ENCODE data around the gene MTMR11.
"Not testable (repeated sequence)": the region's sequence is repeated elsewhere in the genome, so short reads cannot be mapped to it uniquely, and the experiment has no call there.

Gene MTMR11

GRCh38 chr1:149896575-149896974 is 40.1 kb downstream of the MTMR11 start:
- DNase-seq (ENCODE audit: low read depth): no peak

DNA sequence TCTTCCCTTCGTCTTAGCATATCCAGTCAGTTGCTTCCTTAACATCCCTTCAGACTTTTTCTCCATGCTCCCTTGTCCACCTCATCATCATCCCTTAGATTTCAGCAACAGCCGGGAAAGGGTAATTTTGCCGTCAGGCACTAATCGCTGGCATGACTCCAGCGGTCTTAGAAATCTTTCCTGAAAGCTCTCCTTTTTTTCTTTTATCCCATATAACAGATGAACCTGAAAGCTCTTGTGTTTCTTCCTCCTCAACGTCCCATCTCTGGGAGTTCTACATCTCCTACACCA is 47.7 kb downstream of the MTMR11 start:
- DNase-seq (ENCODE audit: low read depth): no peak

- DNase-seq (ENCODE audit: low read depth): peak; percentile 54
Measured at GRCh38 chr1:149888247-149888998, 48.3 kb downstream of the MTMR11 start.

GRCh38 chr1:149887456-149888246 is 49.0 kb downstream of the MTMR11 start:
- peak; percentile 77 for DNase-seq (ENCODE audit: low read depth)

- not testable (repeated sequence) for DNase-seq (ENCODE audit: low read depth)
Measured at GRCh38 chr1:149887196-149887455, 49.6 kb downstream of the MTMR11 start.

DNA sequence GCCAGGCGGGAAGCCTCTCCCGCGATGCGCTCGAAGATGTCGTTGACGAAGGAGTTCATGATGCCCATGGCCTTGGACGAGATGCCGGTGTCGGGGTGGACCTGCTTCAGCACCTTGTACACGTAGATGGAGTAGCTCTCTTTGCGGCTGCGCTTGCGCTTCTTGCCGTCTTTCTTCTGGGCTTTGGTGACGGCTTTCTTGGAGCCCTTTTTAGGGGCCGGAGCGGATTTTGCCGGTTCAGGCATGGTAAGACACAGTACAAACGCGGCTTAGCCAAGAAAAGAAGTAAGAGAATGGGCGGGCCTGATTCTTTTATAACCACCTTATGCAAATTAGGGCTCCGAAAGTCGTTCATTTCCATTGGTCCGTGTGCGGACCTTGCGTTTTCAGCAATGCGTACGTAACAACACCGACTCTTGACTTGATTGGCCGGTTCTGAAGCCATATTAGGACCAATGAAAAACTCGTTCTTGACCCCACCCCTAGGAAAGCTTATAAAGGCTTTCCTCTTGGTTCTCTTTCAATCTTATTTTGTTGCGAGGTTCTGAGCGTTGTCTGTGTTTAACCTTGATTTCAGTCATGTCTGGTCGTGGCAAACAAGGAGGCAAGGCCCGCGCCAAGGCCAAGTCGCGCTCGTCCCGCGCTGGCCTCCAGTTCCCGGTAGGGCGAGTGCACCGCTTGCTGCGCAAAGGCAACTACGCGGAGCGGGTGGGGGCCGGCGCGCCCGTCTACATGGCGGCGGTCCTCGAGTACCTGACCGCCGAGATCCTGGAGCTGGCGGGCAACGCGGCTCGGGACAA is 50.1 kb downstream of the MTMR11 start:
- peak; percentile 82 for DNase-seq (ENCODE audit: low read depth)

DNA sequence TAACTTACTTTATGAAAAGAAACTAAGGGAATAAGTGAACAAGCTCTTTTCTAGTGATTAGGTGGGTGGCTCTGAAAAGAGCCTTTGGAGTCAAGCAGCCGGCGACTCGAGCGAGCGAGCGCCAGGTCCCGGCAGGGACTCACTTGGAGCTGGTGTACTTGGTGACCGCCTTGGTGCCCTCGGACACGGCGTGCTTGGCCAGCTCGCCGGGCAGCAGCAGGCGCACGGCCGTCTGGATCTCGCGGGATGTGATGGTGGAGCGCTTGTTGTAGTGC is 50.6 kb downstream of the MTMR11 start:
- not testable (repeated sequence) for DNase-seq (ENCODE audit: low read depth)

DNA sequence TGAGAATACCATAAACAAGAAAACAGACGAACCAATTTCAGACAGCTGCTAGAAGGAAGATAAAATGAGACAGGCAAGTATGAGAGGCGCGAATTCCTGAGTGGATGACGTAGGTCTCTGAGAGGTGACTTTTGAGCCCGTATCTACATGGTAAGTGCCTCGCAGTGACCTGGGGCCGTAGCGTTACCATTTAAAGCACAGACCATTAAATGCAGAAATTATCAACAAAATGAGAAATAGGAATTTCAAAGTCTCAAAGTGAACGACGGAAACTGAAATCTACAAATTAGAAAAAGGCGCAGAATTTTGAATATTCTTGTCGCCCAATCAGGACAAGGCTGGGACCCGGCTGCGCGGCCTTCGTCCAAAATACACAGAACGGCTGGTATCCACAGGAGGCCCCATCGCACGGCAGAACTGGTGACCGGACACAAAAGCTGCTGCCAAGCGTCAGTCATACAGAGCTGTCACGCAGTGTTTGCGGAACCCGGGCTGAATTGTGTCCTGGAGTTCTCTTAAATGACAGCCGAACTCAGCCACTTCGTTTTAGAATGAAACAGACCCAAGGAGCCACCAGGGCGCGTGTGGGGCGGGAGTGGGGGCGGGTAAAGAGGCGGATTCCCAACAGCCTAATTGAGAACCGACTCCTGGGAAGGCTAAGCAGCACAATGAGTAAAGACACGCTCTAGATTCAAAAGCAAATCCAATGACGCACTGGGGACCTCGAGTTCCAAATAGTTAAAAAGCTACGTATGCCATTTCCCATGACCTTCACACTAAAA is 51.1 kb downstream of the MTMR11 start:
- peak; percentile 35 for DNase-seq (ENCODE audit: low read depth)

DNA sequence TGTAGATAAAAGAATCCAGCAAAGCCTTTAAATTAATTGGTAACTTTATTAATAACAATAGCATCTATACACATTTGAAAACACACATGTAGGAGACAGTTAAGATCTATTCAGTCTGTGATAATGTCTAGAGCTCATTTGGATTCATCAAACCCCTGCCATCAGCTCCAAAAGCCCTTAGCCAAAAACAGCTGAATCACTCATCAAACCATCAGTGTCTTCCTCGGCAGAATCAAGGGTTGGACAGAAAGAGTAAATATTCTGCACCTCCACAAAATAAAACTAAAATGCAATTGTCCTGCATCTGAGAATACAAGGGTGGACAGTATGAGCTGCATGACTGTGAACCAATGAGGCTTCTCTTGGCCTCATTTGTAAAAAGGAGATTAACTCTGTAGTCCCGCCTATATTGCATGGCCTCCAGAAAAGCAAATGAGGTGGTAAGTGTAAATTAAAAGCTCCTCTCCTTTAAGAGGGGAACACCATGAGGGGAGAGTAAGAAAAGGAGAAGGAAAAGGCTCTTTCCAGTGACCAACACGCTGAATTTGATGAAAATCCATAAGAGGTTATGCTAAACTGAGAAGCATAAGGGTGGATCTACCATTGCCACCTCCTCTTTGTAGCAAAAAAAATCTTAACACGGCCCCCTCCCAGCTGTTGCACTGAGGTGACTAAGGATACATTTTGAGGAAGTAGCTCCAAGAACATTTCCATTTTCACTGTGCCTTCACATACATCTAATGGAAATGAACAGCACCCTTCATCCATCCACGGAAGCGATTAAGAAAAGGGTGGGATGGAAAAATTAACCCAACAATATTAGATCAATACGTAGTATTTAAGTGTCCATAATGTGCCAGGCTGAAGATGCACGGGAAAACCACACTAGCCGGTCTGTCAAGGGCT is 52.0 kb downstream of the MTMR11 start:
- DNase-seq (ENCODE audit: low read depth): no peak

GRCh38 chr1:149883598-149884247 is 53.0 kb downstream of the MTMR11 start:
- DNase-seq (ENCODE audit: low read depth): no peak

- DNase-seq (ENCODE audit: low read depth): no peak
Measured at GRCh38 chr1:149881876-149882275, 54.8 kb downstream of the MTMR11 start.

- DNase-seq (ENCODE audit: low read depth): no peak
Measured at GRCh38 chr1:149879556-149879955, 57.1 kb downstream of the MTMR11 start.
